ENCODE data around the gene GLS.

DNA sequence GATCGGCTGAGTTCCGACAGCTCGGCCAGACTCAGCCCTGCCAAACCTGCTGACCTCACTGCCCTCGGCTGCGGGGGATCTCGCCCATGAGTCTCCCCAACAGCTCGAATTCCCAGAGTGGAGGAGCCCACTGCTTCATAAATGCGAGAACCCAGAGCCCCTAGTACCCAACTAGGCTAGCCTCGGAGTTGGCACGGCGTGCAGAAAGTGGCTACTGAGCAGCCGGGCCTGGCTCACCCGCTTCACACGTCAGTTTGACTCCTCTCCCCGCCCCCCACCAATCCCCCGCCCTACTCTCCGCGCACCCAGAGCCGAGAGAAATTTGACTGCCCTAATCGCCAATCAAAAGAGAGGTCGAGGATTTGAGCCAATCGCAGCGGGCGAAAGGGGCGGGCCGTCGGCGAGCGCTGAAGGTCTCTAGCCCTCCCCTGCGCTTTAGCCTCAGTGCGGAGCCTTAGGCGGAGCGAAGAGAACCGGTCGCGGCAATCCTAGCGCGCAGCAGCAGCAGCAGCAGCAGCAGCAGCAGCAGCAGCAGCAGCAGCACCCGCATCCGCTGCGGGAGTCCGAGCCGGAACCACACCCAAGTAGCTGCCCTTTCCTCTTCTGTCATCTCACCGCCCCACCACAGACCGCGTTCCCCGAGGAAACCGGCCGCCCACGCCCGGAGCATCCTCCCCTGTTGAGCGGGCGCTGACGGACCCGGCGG lies at the start of gene GLS:
- TF ChIP-seq, protein P1, sequence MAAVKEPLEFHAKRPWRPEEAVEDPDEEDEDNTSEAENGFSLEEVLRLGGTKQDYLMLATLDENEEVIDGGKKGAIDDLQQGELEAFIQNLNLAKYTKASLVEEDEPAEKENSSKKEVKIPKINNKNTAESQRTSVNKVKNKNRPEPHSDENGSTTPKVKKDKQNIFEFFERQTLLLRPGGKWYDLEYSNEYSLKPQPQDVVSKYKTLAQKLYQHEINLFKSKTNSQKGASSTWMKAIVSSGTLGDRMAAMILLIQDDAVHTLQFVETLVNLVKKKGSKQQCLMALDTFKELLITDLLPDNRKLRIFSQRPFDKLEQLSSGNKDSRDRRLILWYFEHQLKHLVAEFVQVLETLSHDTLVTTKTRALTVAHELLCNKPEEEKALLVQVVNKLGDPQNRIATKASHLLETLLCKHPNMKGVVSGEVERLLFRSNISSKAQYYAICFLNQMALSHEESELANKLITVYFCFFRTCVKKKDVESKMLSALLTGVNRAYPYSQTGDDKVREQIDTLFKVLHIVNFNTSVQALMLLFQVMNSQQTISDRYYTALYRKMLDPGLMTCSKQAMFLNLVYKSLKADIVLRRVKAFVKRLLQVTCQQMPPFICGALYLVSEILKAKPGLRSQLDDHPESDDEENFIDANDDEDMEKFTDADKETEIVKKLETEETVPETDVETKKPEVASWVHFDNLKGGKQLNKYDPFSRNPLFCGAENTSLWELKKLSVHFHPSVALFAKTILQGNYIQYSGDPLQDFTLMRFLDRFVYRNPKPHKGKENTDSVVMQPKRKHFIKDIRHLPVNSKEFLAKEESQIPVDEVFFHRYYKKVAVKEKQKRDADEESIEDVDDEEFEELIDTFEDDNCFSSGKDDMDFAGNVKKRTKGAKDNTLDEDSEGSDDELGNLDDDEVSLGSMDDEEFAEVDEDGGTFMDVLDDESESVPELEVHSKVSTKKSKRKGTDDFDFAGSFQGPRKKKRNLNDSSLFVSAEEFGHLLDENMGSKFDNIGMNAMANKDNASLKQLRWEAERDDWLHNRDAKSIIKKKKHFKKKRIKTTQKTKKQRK (IDR thresholded peaks at IDR 0.05; ENCODE audit: borderline replicate concordance, low read depth, low read length) = no peak
- no peak for TF ChIP-seq ZNF324 (CRISPR knock-in tag; IDR thresholded peaks at IDR 0.05)
- TF ChIP-seq, protein P2, sequence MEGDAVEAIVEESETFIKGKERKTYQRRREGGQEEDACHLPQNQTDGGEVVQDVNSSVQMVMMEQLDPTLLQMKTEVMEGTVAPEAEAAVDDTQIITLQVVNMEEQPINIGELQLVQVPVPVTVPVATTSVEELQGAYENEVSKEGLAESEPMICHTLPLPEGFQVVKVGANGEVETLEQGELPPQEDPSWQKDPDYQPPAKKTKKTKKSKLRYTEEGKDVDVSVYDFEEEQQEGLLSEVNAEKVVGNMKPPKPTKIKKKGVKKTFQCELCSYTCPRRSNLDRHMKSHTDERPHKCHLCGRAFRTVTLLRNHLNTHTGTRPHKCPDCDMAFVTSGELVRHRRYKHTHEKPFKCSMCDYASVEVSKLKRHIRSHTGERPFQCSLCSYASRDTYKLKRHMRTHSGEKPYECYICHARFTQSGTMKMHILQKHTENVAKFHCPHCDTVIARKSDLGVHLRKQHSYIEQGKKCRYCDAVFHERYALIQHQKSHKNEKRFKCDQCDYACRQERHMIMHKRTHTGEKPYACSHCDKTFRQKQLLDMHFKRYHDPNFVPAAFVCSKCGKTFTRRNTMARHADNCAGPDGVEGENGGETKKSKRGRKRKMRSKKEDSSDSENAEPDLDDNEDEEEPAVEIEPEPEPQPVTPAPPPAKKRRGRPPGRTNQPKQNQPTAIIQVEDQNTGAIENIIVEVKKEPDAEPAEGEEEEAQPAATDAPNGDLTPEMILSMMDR (IDR thresholded peaks at IDR 0.05 in 2 of 3, conservative IDR thresholded peaks at IDR 0.05 in 1 of 3; ENCODE audit: insufficient read depth in 2 of 3, low read depth in 1 of 3, low read length in 3 of 3) = no peak
- TF ChIP-seq, protein P3, sequence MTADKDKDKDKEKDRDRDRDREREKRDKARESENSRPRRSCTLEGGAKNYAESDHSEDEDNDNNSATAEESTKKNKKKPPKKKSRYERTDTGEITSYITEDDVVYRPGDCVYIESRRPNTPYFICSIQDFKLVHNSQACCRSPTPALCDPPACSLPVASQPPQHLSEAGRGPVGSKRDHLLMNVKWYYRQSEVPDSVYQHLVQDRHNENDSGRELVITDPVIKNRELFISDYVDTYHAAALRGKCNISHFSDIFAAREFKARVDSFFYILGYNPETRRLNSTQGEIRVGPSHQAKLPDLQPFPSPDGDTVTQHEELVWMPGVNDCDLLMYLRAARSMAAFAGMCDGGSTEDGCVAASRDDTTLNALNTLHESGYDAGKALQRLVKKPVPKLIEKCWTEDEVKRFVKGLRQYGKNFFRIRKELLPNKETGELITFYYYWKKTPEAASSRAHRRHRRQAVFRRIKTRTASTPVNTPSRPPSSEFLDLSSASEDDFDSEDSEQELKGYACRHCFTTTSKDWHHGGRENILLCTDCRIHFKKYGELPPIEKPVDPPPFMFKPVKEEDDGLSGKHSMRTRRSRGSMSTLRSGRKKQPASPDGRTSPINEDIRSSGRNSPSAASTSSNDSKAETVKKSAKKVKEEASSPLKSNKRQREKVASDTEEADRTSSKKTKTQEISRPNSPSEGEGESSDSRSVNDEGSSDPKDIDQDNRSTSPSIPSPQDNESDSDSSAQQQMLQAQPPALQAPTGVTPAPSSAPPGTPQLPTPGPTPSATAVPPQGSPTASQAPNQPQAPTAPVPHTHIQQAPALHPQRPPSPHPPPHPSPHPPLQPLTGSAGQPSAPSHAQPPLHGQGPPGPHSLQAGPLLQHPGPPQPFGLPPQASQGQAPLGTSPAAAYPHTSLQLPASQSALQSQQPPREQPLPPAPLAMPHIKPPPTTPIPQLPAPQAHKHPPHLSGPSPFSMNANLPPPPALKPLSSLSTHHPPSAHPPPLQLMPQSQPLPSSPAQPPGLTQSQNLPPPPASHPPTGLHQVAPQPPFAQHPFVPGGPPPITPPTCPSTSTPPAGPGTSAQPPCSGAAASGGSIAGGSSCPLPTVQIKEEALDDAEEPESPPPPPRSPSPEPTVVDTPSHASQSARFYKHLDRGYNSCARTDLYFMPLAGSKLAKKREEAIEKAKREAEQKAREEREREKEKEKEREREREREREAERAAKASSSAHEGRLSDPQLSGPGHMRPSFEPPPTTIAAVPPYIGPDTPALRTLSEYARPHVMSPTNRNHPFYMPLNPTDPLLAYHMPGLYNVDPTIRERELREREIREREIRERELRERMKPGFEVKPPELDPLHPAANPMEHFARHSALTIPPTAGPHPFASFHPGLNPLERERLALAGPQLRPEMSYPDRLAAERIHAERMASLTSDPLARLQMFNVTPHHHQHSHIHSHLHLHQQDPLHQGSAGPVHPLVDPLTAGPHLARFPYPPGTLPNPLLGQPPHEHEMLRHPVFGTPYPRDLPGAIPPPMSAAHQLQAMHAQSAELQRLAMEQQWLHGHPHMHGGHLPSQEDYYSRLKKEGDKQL (CRISPR knock-in tag; IDR thresholded peaks at IDR 0.05; ENCODE audit: borderline replicate concordance) = no peak
- no peak for TF ChIP-seq RHOXF2B (CRISPR knock-in tag; conservative IDR thresholded peaks at IDR 0.05)
- no peak for TF ChIP-seq KLF10 (CRISPR knock-in tag; IDR thresholded peaks at IDR 0.05)
- no peak for TF ChIP-seq BRCA1 (IDR thresholded peaks at IDR 0.05)
- TF ChIP-seq BRCA1 (CRISPR knock-in tag; IDR thresholded peaks at IDR 0.05) = no peak
- peak; percentile 92 for TF ChIP-seq POLR2A (conservative IDR thresholded peaks at IDR 0.05)
- TF ChIP-seq, protein P4, sequence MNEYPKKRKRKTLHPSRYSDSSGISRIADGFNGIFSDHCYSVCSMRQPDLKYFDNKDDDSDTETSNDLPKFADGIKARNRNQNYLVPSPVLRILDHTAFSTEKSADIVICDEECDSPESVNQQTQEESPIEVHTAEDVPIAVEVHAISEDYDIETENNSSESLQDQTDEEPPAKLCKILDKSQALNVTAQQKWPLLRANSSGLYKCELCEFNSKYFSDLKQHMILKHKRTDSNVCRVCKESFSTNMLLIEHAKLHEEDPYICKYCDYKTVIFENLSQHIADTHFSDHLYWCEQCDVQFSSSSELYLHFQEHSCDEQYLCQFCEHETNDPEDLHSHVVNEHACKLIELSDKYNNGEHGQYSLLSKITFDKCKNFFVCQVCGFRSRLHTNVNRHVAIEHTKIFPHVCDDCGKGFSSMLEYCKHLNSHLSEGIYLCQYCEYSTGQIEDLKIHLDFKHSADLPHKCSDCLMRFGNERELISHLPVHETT (CRISPR knock-in tag; conservative IDR thresholded peaks at IDR 0.05 in 1 of 2, IDR thresholded peaks at IDR 0.05 in 1 of 2) = no peak

Measured in K562 (cell line).